GM10266 (cell line): Measurements from ENCODE around the gene MMS22L.
"Not testable (repeated sequence)": the region's sequence is repeated elsewhere in the genome, so short reads cannot be mapped to it uniquely, and the experiment has no call there.

Source experiments
- DNase-seq: peaks from one replicate; pipeline ENCODE4 v3.0.0; 2012; ENCODE audit errors: extremely low spot score
- CTCF ChIP-seq: IDR thresholded peaks from 2 replicates; pipeline ENCODE4 v1.5.1; 2012; ENCODE audit warnings: mild to moderate bottlenecking, low read depth; ENCODE audit not compliant: control insufficient read depth, insufficient read depth; ENCODE audit errors: missing control alignments

MMS22L gene

DNA sequence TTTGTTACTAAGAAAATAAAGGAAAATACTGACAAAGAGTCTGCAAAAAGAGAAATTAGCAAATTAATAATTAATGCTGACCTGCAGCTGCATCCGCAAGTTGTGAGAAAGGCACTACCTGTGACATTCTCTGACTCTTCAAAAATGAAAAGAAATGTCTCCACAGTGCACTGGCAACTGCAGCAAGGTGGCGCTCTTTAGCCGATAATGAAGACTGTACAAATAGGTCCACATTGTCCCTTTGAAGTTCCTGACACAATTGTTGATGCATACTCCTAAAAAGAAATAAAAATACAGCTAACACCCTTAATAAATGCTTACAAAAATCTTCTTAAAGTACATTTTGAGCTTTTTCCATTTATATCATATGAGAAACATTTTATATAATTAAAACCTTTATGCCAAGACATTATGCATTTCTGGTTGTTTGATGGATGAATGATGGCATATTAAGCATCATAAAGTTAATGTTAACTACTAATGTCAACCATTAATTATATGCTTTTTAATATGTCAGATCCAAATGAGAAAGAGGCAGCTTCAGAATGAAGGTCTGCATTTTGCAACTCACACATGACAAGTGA, 96.5 kb downstream of the MMS22L start:
- DNase-seq, result peak; percentile 20
- peak; percentile 95 for TF ChIP-seq CTCF

- no peak for TF ChIP-seq CTCF
- DNase-seq, result no peak
Measured at GRCh38 chr6:97177905-97178304, 105.1 kb downstream of the MMS22L start.

DNA sequence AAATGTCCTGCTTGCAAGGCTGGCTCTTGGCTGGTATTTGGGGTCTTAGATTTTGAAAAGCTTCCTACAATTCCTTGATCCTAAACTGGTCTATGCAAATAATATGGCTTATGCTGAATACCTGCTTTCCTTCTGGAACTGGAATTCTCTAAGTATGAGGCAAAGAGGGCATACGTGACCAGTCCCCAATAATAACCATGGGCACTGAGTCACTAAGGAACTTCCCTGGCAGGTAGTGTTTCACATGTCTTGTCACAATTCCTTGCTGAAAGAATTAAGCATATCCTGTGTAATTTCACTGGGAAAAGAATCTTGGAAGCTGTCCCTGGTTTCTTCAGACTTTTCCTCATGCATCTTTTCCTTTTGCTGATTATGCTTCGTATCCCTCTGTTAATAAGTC, 106.5 kb downstream of the MMS22L start:
- DNase-seq, result no peak
- TF ChIP-seq CTCF, result no peak

DNA sequence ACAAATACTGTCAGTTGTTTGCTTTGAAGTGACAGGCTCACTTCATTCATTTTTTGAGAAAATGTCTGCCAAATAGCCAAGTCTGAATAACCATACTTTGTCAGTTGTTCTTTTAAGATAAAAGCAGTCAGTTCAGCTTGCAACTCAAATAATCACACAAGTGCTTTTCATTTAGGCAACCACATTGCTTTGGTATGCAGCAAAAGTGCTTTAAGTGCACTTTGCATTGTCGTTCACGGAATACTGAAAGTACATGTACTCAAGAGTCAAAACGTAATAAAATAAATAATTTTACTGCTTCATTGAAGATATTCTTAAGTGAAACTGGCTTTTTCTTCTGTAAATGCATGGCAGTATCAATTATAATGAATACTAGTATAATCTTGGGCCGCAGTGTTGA, 107.2 kb downstream of the MMS22L start:
- no peak for DNase-seq
- no peak for TF ChIP-seq CTCF

DNA sequence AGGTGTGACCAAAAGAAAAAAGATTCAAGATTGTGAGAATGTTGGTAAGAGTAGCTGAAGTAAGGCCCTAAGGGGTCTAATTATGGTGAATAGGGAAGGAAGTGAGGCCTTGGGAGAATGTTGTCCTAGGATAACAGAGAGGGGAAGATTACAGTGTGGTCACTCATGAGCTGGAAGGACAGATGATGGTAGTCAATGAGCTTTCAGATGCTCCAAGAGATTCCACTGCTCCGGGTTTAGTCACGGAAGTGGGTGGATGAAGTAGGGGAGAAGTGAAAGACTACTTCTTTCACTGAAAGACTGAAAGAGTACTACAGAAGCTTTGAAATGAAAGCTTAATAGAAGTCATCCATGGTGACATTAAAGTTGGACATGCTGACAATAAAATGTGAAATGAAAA, 108.5 kb downstream of the MMS22L start:
- DNase-seq, result no peak
- TF ChIP-seq CTCF, result no peak

DNA sequence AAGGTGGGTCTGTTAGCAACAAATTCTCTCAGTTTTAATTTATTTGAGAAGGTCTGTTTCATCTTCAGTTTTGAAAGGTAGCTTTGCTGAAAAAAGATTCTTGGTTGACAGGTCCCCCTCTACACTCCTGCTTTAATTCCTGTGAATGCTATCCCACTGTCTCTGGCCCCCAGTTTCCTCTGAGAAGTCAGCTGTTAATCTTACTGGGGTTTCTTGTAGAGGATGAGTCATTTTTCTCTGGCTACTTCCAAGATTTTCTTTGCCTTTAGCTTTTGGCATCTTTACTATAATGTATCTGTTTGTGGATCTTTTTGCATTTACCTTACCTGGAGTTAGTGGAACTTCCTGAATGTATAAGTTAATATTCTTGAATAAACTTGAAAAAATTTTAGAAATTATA, 122.7 kb downstream of the MMS22L start:
- no peak for DNase-seq
- TF ChIP-seq CTCF, result no peak

- not testable (repeated sequence) for DNase-seq
Measured at GRCh38 chr6:97155447-97155846, 127.6 kb downstream of the MMS22L start.

DNA sequence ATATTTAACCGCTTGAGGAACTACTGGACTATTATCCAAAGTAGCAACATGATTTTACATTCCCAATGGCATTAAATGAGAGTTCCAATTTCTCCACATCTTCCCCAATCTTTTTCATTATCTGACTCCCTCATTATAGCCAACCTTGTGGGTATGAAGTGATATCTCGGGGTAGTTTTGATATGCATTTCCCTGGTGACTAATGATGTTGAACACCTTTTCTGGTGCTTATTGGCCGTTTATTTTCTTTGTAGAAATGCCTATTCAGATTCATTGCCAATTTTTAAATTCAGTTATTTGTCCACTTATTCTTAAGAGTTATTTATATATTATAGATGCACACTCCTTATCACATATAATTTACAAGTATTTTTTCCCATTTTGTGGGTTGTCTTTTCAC, 129.0 kb downstream of the MMS22L start:
- TF ChIP-seq CTCF, result no peak

More for the DNA sequence above, 129.0 kb downstream of the MMS22L start:
- DNase-seq, result no peak
